OCI-LY1 (cell line): Measurements from ENCODE around the gene SERPINA5.

Experiments used
- H2AFZ ChIP-seq: fragments of 200-600 bp; sonication (generic), shearing (Covaris generic); 2 replicates; pipeline ENCODE4 v1.6.0; 2014; ENCODE audit warnings: antibody characterized with exemption, mild to moderate bottlenecking, low read length
- H3F3A ChIP-seq: fragments of 200-600 bp; sonication (generic), shearing (Covaris generic); 2 replicates; pipeline ENCODE4 v1.6.0; 2014; ENCODE audit warnings: mild to moderate bottlenecking, antibody characterized with exemption, low read length, moderate library complexity; ENCODE audit not compliant: insufficient read depth
- H3K27ac ChIP-seq: fragments of 200-600 bp; sonication (generic); 2 replicates; pipeline ENCODE4 v1.5.1; 2014; ENCODE audit warnings: low read length, mixed run types, mild to moderate bottlenecking, low read depth; ENCODE audit not compliant: poor library complexity, severe bottlenecking
- H3K27me3 ChIP-seq: fragments of 200-600 bp; sonication (generic); 2 replicates; pipeline ENCODE4 v1.6.0; 2014; ENCODE audit warnings: antibody characterized with exemption, mild to moderate bottlenecking, low read length, moderate library complexity; ENCODE audit not compliant: insufficient read depth
- H3K36me3 ChIP-seq: fragments of 200-600 bp; sonication (generic); 2 replicates; pipeline ENCODE4 v1.6.1; 2014; ENCODE audit warnings: mild to moderate bottlenecking, antibody characterized with exemption, low read length, moderate library complexity, mixed read lengths; ENCODE audit not compliant: insufficient read depth
- H3K4me1 ChIP-seq: fragments of 200-600 bp; sonication (generic); 2 replicates; pipeline ENCODE4 v1.5.1; 2014; ENCODE audit warnings: mild to moderate bottlenecking, low read length, moderate library complexity; ENCODE audit not compliant: insufficient read depth, severe bottlenecking
- H3K4me2 ChIP-seq: fragments of 200-600 bp; sonication (generic), shearing (Covaris generic); 2 replicates; pipeline ENCODE4 v1.6.1; 2014; ENCODE audit warnings: low read length
- H3K4me3 ChIP-seq: fragments of 200-600 bp; sonication (generic); 2 replicates; pipeline ENCODE4 v1.5.1; 2014; ENCODE audit warnings: low read length, low read depth, mild to moderate bottlenecking, mixed read lengths; ENCODE audit not compliant: poor library complexity, severe bottlenecking
- H3K79me2 ChIP-seq: fragments of 200-600 bp; shearing (Covaris generic); 2 replicates; pipeline ENCODE4 v1.6.1; 2016; ENCODE audit warnings: mixed run types, low read length, mixed read lengths; ENCODE audit not compliant: insufficient read depth
- H3K9ac ChIP-seq: fragments of 200-600 bp; sonication (generic), shearing (Covaris generic); 2 replicates; pipeline ENCODE4 v1.6.1; 2014; ENCODE audit warnings: mild to moderate bottlenecking, low read length, mixed read lengths
- H3K9me2 ChIP-seq: fragments of 200-600 bp; sonication (generic), shearing (Covaris generic); 2 replicates; pipeline ENCODE4 v1.6.1; 2014; ENCODE audit warnings: low read depth, mild to moderate bottlenecking, low read length, mixed read lengths
- H3K9me3 ChIP-seq: fragments of 200-600 bp; shearing (Covaris generic); 2 replicates; pipeline ENCODE4 v1.6.1; 2014; ENCODE audit warnings: low read length, mixed read lengths
- H4K20me1 ChIP-seq: fragments of 200-600 bp; sonication (generic), shearing (Covaris generic); 2 replicates; pipeline ENCODE4 v1.6.0; 2016; ENCODE audit warnings: mild to moderate bottlenecking, low read length; ENCODE audit not compliant: insufficient read depth
- CTCF ChIP-seq: fragments of 200-600 bp; sonication (generic), shearing (Covaris generic); IDR thresholded peaks from 2 replicates; pipeline ENCODE4 v1.5.1; 2017; ENCODE audit warnings: mild to moderate bottlenecking, antibody characterized with exemption, low read length, moderate library complexity, mixed read lengths
- EZH2 ChIP-seq: fragments of 200-600 bp; sonication (generic), shearing (Covaris generic); IDR thresholded peaks from 2 replicates; pipeline ENCODE4 v1.8.0; 2017; ENCODE audit warnings: borderline replicate concordance, mixed run types, mild to moderate bottlenecking, antibody characterized with exemption, low read length, moderate library complexity, mixed read lengths

Gene SERPINA5

GRCh38 chr14:94591073-94591472, 9.8 kb downstream of the SERPINA5 start:
- no peaks in the 10 kb centered on the region; the same call in 1 of the 2 replicates for H3K27me3 ChIP-seq
- TF ChIP-seq CTCF (no peak), EZH2 (no peak)

DNA sequence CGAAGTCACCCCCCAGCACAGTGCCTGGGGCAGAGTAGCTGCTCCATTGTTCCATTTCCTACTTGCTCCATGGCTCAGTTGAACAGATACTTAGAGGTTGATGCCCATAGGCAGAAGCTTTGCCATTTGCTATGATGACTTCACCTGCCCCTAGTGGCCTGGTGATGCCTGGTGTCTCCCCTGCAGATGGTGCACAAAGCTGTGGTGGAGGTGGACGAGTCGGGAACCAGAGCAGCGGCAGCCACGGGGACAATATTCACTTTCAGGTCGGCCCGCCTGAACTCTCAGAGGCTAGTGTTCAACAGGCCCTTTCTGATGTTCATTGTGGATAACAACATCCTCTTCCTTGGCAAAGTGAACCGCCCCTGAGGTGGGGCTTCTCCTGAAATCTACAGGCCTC, 10.6 kb downstream of the SERPINA5 start:
- Histone ChIP-seq H3K36me3 (no peaks in the 10 kb centered on the region), H3K9ac (no peak overlapping the region), H3K4me1 (no peaks in the 10 kb centered on the region), H2AFZ (no peak overlapping the region), H3K9me2 (no peaks in the 10 kb centered on the region), H3K27me3 (no peaks in the 10 kb centered on the region; the same call in 1 of the 2 replicates), H4K20me1 (no peaks in the 10 kb centered on the region), H3F3A (no peaks in the 10 kb centered on the region), H3K9me3 (no peaks in the 10 kb centered on the region), H3K79me2 (no peaks in the 10 kb centered on the region), H3K4me2 (no peak overlapping the region), H3K27ac (no peak overlapping the region), H3K4me3 (no peak overlapping the region)
- TF ChIP-seq EZH2 (no peak), CTCF (no peak)

More at GRCh38 chr14:94591073-94591472, 9.8 kb downstream of the SERPINA5 start:
- H3K4me2 ChIP-seq = no peak overlapping the region
- no peaks in the 10 kb centered on the region for H3K36me3 ChIP-seq
- H2AFZ ChIP-seq = no peak overlapping the region
- H3K9ac ChIP-seq = no peak overlapping the region
- no peaks in the 10 kb centered on the region for H4K20me1 ChIP-seq
- no peak overlapping the region for H3K4me3 ChIP-seq
- no peaks in the 10 kb centered on the region for H3F3A ChIP-seq
- no peaks in the 10 kb centered on the region for H3K9me3 ChIP-seq
- no peaks in the 10 kb centered on the region for H3K9me2 ChIP-seq
- no peaks in the 10 kb centered on the region for H3K79me2 ChIP-seq
- no peak overlapping the region for H3K27ac ChIP-seq
- no peaks in the 10 kb centered on the region for H3K4me1 ChIP-seq

GRCh38 chr14:94592457-94592856, 11.2 kb downstream of the SERPINA5 start:
- H3K4me3 ChIP-seq = no peak overlapping the region
- no peaks in the 10 kb centered on the region for H3K9me2 ChIP-seq
- no peak overlapping the region for H3K4me2 ChIP-seq
- H3K27me3 ChIP-seq = no peaks in the 10 kb centered on the region; the same call in 1 of the 2 replicates
- H3K9me3 ChIP-seq = no peaks in the 10 kb centered on the region
- no peaks in the 10 kb centered on the region for H3K79me2 ChIP-seq
- TF ChIP-seq EZH2 (no peak), CTCF (no peak)
- H3F3A ChIP-seq = no peaks in the 10 kb centered on the region
- no peak overlapping the region for H2AFZ ChIP-seq
- H3K36me3 ChIP-seq = no peaks in the 10 kb centered on the region
- H4K20me1 ChIP-seq = no peaks in the 10 kb centered on the region
- H3K27ac ChIP-seq = no peak overlapping the region
- H3K4me1 ChIP-seq = no peaks in the 10 kb centered on the region
- no peak overlapping the region for H3K9ac ChIP-seq
